HEK293 (cell line): ENCODE measurements around the gene UNC45B.

Experiments
- ATF2 ChIP-seq: fragments of 450-650 bp; formaldehyde crosslinking; IDR thresholded peaks from 2 replicates; pipeline ENCODE4 v1.5.1; 2016; ENCODE audit warnings: missing biosample characterization, missing genetic modification characterization, low read depth
- SP7 ChIP-seq: fragments of 450-650 bp; formaldehyde crosslinking; IDR thresholded peaks from 2 replicates; pipeline ENCODE4 v1.5.1; 2016; ENCODE audit warnings: missing biosample characterization, missing genetic modification characterization
- ZNF423 ChIP-seq: fragments of 450-650 bp; formaldehyde crosslinking; IDR thresholded peaks from 2 replicates; pipeline ENCODE4 v1.5.1; 2016; ENCODE audit warnings: missing biosample characterization, missing genetic modification characterization
- ZNF433 ChIP-seq: fragments of 450-650 bp; formaldehyde crosslinking; IDR thresholded peaks from 2 replicates; pipeline ENCODE4 v1.5.1; 2016; ENCODE audit warnings: missing biosample characterization, missing genetic modification characterization, low read depth
- ZNF585B ChIP-seq: fragments of 450-650 bp; formaldehyde crosslinking; IDR thresholded peaks from 2 replicates; pipeline ENCODE4 v1.5.1; 2016; ENCODE audit warnings: missing biosample characterization, missing genetic modification characterization
- ZNF837 ChIP-seq: fragments of 450-650 bp; formaldehyde crosslinking; IDR thresholded peaks from 2 replicates; pipeline ENCODE4 v1.5.1; 2016; ENCODE audit warnings: missing biosample characterization, missing genetic modification characterization
- TF ChIP-seq, protein P1 (sequence below): fragments of 450-650 bp; formaldehyde crosslinking; IDR thresholded peaks from 2 replicates; pipeline ENCODE4 v1.5.1; 2016; ENCODE audit warnings: missing biosample characterization, missing genetic modification characterization

- TF ChIP-seq ZNF433 (tag by site-specific recombination), result no peak
- TF ChIP-seq ZNF423 (tag by site-specific recombination), result no peak
- no peak for TF ChIP-seq SP7 (tag by site-specific recombination)
- TF ChIP-seq ZNF837 (tag by site-specific recombination), result no peak
- TF ChIP-seq ZNF585B (tag by site-specific recombination), result no peak
- no peak for TF ChIP-seq ATF2 (tag by site-specific recombination)
- TF ChIP-seq, protein P1, sequence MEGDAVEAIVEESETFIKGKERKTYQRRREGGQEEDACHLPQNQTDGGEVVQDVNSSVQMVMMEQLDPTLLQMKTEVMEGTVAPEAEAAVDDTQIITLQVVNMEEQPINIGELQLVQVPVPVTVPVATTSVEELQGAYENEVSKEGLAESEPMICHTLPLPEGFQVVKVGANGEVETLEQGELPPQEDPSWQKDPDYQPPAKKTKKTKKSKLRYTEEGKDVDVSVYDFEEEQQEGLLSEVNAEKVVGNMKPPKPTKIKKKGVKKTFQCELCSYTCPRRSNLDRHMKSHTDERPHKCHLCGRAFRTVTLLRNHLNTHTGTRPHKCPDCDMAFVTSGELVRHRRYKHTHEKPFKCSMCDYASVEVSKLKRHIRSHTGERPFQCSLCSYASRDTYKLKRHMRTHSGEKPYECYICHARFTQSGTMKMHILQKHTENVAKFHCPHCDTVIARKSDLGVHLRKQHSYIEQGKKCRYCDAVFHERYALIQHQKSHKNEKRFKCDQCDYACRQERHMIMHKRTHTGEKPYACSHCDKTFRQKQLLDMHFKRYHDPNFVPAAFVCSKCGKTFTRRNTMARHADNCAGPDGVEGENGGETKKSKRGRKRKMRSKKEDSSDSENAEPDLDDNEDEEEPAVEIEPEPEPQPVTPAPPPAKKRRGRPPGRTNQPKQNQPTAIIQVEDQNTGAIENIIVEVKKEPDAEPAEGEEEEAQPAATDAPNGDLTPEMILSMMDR (tag by site-specific recombination), result no peak
These were observed 7.6 kb downstream of the UNC45B start for GRCh38 chr17:35155246-35155645.
